GM18499 (cell line): ENCODE measurements around the gene HNRNPLL.
"Not testable (repeated sequence)": the region's sequence is repeated elsewhere in the genome, so short reads cannot be mapped to it uniquely, and the experiment has no call there.

Source experiments
- ATAC-seq: cut with Tn5 transposase; IDR thresholded peaks from one replicate; pipeline ENCODE4 v1.9.1; 2021; ENCODE audit warnings: moderate number of reproducible peaks; ENCODE audit not compliant: insufficient read depth, unreplicated experiment

The HNRNPLL gene

DNA sequence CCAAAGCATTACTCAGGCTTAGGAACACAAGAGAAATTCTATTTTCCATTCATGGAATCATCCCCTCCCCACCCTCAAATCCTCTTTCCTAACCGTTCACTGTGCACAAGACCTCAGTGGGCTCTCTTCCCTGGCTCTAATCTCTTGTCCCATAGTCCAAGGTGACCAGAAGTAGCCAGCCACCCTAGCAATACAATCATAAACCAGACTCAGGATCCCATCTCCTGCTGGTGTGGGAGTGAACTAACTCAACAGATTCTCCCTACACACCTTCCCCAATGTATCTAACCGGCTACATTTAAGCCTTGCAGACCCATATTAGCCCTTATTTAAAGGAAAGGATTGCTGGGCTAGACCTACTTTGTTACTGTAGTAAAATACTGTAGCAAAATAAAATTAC, 45.5 kb downstream of the HNRNPLL start:
- no peak for ATAC-seq

DNA sequence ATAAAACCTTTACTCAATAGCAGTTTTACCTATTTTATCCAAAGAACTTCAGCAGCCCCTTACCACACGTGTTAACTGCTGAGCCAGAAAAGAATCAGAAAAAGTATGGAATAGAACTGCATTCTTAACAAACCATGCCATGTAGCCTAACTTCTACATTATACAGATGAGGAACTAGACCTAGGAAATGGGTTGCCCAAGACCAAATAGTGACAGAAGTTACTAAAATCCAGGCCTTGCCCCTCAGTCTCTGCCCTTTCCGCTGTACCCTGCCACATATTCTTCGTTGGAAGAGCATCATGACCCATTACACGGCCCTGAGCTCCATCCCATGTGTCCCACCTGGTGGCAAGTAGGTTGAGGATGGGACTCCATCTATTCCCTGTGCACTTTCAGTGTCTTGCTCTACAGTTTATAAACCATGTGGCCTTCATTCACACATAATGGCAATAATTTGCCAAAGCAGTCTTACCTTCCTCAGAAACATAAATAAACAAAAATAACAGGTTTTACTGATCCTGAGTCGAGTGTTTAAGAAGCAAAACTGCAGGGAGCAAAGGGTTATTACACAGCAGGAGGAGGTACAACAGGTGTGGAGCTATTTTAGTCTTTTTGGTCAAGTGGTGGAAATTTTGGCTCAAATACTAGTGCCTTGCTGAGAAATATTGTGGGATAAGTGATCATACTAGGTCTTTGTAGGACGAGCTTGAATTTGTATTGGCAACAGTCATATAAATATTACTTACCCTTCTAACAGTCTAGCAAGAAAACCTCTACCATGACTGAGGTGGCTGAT, 46.5 kb downstream of the HNRNPLL start:
- ATAC-seq = no peak

DNA sequence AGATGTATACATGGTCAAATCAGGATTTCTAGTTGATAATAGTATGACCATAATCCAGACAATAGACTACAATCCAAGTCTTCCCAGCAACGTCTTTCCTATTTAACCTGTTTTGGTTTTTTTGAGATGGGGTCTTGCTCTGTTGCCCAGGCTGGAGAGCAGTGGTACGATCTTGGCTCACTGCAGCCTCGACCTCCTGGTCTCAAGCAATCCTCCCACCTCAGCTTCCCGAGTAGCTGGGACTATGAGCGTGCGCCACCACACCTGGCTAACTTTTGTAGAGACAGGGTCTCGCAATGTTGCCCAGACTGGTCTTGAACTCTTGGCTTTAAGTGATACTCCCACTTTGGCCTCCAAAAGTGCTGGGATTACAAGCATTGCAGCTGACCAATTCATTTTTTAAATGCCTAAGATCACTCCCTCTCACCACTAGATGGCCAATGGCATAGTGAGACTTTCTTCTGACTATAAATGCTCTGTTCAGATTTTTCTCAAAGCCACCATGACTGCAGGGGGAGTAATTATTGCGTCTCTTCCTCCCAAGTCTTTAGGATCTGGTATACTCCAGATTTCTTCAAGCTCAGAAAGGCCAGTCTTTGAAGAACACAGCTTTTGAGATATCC, 47.6 kb downstream of the HNRNPLL start:
- ATAC-seq = no peak

DNA sequence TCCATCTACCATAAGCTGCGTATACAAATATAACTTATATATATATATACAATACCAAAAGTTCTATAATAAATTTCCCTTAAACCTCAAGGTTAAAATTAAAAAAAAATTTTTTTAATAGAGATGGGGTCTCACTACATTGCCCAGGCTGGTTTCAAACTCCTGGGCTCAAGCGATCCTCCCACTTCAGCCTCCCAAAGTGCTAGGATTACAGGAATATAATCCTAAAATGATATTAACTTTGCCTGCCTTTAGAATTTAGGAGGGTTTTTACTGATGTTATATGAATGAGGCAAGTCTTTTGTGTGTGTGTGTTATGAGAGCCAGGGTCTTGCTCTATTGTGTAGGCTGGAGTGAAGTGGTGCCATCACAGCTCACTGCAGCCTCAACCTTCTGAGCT, 49.2 kb downstream of the HNRNPLL start:
- no peak for ATAC-seq

DNA sequence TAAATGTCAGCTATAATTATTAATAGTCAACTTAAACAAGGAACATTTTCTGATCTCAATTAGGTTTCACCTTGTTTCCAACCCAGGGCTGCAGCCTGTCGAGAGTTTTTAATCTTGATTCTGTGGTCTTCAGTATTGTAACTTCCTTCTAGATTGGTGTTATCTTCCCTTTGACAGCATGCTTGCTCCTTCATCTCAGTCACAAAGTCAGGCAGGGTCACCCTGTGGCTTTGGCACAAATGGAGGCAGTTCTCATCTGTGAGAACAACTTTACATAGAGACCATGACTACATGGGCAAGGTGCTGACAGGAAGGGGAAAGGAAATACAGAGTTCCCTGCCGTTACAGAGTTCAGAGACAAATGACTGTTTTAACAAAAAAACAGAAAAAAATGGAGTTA, 50.5 kb downstream of the HNRNPLL start:
- no peak for ATAC-seq

DNA sequence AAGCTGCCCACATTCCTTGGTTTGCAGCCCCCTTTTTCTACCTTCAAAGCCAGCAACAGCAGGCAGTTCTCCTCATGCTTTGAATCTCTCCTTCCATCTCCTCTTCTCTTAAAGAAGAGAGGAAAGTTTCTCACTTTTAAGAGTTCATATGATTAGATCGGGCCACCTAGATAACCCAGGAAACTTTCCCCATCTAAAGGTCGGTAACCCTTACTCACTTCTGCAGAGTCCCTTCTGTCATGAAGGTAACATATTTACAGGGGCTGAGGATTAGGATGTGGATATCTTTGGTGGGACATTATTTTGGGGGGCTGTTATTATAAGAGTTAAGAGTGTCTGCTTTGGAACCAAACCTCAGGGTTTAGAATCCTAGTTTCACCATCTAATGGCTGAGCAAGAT, 51.0 kb downstream of the HNRNPLL start:
- ATAC-seq = no peak

DNA sequence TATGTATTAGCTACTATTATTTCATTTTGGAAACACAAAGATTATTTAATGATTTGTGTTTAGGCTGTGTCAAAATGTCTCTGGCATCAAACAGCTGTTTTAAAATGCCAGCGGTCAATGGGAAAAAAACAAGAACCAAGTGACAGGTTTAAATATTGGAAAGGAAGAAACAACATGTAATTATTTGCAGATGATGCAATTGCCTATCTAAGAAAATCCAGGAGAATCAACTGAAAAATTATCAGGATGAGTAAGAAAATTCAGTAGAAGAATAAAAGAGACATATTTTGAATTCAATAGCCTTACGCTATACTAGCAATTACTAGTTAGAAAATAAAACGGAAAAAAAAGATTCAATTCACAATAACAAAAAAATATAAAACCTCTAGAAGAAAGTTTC, 51.6 kb downstream of the HNRNPLL start:
- no peak for ATAC-seq

DNA sequence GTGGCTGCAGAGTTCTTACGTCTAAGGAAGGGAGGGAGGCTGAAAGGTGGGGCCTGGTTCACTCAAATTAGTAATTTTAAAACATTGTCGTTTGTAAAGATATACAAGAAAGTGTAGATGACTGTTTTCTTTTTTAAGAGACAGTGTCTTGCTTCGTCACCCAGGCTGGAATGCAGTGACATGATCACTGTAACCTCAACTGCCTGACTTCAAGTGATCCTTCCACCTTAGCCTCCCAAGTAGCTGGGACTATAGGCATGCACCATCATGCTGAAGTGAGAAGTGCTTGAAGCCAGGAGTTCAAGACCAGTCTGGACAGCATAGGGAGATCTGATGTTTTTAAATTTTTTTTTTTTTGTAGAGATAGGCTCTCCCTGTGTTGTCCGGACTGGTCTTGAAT, 52.9 kb downstream of the HNRNPLL start:
- no peak for ATAC-seq

DNA sequence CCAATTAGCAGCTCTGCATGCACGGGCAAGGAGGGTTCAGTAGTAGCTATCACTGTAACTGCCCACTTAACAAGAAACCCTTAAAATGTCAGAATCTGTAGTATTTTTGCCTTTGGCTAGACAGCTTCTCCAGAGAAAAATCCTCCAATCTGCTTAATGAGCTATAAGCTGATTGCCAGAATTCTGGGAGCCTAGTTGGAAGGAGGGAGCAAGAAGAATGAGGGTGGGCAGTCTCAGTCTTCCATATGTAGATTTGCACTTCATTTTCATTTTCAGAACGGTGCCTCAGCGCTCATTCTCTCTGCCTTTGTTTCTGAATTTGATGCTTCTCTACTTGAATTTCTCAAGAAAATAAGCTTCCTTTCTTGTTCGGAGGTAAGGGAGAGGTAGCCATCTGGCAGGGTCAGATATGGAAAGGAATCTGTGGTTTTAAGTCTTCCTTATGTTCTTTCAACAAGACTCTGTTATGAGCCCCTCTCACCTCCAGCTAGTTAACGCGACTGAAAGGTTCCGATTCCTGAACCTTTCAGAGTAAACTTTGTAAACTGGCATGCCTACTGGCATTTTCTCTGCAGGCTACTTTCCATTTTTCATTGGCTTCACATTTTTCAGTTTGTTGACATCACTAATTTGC, 53.5 kb downstream of the HNRNPLL start:
- no peak for ATAC-seq

DNA sequence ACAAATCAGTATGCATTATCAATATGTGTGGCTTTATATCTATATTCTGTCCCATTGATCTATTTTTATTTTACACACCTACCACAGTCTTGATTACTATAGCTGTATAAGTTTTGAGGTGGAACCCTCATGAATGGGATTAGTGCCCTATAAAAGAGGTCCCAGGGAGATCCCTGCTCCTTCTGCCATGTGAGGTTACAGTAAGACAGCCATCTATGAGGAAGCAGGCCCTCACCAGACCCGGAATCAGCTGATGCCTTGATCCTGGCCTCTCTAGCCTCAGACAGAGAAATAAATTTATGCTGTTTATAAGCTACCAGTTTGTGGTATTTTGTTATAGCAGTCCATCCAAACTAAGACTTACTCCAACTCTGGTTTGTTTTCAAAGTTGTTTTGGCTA, 54.9 kb downstream of the HNRNPLL start:
- no peak for ATAC-seq

DNA sequence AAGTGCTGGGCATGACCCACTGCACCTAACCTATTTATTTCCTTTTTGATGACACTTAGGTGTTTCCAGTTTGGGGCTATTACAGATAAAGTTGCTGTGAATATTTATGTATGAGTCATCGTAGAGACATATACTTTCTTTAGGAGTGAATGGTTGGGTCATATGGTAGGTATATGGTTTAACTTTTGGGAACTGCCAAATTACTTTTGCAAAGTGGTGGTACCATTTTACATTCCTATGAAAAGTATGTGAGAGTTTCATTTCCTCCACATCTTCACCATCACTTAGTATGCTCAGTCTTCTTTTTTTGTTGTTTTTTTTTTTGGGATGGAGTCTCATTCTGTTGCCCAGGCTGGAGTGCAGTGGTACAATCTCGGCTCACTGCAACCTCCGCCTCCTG, 56.1 kb downstream of the HNRNPLL start:
- no peak for ATAC-seq

DNA sequence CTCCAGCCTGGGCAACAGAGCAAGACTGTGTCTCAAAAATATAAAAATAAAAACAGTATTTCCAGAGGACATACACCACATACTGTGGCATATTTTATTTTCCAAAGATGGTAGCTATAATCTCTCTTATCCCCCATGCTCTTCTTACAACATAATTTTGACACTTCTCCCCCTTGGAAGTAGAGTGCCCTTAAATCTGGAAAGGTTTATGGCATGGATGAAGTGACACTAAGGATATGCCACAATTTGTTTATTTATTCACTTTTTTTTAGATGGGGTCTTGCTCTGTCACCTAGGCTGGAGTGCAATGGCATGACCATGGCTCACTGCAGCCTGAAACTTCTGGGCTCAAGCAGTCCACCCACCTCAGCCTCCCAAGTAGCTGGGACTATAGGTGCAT, 56.7 kb downstream of the HNRNPLL start:
- no peak for ATAC-seq

DNA sequence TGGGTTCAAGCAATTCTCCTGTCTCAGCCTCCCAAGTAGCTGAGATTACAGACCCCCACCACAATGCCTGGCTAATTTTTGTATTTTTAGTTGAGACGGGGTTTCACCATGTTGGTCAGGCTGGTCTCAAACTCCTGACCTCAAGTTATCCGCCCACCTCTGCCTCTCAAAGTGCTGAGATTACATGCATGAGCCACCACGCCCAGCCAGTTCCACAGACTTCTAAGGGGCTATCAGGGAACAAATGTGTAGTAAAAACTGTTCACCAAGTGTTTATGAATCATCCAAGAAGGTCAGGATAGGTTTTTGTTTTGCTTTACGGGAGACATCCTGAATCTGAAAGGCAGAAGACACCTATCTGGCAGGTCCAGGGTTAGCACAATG, 60.5 kb downstream of the HNRNPLL start:
- not testable (repeated sequence) for ATAC-seq

DNA sequence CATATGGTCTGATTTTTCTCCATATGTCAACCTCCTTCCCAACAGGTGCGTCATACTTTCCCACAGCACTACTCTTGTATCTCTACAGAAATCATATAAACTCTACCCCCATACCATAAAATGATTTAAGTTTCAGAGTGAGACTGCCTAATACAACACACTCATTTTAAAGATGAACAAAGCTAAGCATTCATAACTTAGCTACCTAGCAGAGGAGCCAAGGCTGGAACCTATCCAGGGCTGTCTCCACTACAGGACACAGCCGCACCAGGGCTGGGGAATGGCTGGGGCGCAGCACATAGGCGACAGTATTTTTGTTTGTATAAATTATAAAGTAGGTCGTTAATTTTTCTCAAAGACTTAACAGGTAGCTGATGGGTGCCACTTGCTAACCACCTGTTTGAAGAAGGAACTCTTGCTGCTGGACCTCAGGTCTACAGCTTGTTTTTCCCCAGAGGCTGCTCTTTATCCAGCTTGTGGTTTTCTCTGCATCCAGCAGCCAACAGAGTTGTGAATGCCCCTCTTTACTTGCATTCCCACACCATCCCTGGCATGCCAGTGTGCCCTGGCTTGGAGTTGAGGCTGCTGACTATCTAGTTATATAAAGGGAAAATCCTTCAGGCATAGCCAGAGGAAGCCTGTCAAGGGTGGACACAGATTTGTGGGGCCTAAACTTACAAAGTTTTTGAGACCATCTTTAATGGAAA, 62.0 kb downstream of the HNRNPLL start:
- no peak for ATAC-seq

DNA sequence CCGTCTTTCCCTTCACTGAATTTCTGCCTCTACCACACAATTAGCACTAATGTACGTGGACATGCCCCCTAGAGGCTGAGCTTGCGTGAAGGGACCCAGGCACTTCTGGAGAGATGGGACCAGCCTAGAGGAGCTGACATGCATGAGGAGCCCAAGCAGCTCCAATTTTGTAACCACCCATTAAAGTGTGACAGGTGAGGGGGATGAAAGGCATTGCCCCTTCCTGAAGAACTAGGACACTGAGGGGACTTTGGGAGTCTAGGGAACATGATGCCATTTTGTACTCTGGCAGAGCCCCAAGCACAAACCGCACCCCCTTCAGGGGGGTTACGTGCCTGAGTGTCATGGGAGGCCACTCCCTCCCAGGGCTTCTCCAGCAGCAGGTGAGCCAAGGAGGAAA, 63.6 kb downstream of the HNRNPLL start:
- no peak for ATAC-seq

DNA sequence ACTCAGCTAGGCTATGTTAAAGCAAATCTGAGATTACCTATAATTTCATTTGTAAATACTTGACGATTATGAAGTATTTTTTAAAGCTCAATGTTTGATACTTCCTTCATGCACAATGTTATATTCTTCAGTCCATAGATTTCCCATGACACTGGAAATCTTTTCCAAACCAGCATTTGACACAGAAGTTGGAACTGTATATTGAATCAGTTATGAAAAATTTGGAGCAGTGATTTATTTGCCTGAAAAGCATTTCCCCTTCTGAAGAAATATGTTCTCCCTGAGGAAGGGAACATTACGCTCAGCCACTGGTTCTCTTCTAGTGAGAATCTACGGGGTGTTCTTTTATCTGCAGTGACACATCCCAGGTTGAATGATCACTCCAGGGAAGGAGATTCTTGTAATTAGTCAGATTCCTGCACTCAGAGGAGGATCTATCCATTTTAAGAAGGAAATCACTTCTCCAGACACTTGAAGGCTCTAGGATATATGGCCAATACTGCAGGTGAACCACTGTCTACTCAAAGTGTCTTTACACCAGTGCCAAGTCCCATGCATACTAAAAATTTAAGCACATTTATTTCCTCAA, 64.7 kb downstream of the HNRNPLL start:
- no peak for ATAC-seq

DNA sequence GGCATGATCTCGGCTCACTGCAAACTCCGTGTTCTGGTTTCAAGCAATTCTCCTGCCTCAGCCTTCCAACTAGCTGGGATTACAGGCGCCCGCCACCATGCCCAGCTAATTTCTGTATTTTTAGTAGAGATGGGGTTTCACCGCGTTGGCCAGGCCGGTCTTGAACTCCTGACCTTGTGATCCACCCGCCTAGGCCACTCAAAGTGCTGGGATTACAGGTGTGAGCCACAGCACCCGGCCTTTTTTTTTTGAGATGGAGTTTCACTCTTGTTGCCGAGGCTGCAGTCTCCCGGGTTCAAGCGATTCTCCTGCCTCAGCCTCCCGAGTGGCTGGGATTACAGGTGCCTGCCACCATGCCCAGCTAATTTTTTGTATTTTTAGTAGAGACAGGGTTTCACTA, 65.4 kb downstream of the HNRNPLL start:
- ATAC-seq = not testable (repeated sequence)

DNA sequence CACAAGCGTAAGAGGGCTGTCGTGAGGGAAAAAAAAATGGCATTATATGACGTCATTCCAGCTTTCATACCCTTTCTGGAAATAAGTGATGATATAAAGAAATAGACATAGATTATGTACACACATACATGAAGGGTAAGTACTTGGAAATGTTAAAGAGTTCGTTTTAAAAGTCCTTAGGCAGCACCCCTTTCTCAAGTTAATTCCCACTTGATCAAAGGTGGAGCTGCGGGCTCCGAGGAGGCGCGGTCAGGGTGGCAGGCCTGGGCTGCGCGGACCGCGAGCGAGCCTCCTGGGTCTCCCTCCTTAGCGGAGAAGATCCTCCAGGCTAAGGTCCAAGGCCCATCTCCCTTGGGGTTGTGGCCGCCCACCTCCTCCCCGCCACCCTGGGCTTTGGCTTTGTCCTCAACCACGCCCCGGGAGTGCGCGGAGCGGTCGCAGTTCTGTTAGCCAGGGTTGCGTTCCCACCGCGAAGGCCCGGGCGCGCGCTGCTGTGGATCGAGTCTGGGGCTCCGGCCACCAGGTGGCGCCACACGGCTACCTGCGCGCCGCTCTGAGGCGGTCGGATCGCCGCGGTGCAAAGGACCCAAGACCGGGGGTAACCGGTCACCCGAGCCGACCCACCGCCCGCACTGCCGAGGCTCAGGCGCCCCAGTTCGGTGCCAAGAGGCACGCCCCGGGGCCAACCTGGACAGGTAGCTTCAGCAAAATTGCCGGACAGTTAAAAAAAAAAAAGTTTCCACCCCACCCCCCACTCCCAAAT, 66.8 kb downstream of the HNRNPLL start:
- no peak for ATAC-seq

DNA sequence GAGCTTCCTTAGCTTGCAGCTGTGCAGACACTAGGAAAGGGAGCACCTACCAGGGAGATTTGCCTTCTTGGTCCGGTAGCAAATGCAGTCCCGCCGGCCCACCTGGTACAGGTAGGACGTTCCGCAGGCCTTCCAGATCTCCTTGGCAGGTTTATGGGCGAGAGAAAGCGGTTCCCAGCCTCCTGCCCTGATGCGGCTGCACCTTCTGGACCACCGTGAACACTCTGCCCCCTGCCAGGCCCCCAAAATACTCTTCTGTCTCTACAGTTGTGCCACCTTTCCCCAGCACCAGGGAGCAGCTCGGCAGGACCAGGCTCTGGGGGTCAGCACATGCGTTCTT, 67.4 kb downstream of the HNRNPLL start:
- no peak for ATAC-seq

DNA sequence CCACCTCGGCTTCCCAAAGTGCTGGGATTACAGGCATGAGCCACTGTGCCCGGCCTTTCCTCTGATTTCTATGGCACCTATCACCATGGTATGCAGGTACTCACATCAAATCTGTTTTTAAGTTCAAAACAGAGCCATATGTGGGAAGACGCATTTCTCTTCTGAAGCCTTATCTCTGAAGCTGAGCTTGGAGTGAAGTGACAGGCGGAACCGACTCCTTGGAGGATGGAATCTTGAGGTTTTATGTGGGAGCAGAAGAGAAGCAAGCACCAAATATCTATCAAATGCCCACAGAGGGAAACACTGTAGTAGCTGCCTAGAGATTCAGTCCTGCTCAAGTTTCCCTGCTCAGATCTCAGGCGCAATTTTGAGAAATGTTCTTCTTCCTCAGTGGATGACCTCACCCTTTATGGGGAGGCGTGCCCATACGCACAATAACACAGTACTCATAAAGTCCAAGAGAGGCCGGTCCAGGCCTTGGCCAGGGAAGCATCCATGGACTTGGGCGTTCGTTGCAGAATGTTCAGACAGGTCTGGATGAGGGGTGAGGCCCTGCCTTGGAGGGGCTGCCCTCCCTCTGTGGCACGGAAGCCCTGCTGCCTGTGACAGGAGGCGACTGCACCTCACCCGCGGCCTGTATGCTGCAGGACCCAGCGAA, 67.9 kb downstream of the HNRNPLL start:
- no peak for ATAC-seq
